GM18505 (cell line): ENCODE results near the gene P4HB.

Source experiments
- ATAC-seq: cut with Tn5 transposase; IDR thresholded peaks from one replicate; pipeline ENCODE4 v1.9.1; 2021; ENCODE audit not compliant: unreplicated experiment
- POLR2A ChIP-seq: IDR thresholded peaks from 4 replicates; pipeline ENCODE4 v1.6.1; 2011; ENCODE audit warnings: borderline replicate concordance; ENCODE audit not compliant: insufficient read depth, insufficient read length; ENCODE audit errors: extremely low read depth

The P4HB gene

DNA sequence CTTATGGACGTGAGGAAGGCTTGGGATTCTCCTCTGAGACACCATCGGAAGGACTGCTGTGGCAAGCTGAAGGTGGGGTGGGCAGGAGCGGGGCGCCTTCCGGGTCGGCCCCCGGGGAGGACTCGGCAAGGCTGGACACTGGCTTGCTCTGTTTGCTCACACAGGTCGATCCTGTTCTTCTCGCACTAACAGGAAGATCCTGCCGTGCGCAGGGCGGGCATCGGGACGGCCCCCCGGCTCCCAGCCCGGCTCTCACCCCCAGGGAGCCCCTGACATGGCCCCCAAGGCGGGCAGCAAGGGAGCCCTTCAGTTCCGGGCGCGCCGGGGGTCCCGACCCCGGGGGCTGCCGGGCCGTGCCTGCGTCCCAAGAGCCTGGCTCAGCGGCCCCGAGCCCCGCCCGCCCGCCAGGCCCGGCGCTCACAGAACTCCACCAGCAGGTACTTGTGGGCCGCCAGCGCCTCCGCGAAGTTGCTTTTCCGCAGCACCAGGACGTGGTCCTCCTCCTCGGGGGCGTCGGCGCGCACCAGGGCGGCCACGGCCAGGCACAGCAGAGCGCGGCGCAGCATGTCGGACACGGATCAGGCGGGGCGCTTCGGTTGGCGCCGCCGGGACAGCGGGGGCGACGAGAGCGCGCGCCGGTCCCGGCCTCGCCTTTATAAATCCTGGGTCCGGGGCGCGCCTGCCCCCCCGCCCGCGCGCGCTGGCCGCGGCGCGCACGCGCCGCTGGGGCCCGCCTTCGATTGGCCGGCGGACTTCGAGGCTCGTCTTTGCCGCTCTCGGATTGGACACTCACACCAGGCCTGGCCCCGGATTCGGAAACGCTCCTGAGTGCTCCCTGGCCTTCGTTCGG lies at the start of gene P4HB:
P4HB (minus strand) TSS at position 630 of the 850 bp plus-strand sequence; CDS start at position 566, 64 bp downstream.
- TF ChIP-seq POLR2A: peak; percentile 95
- peak; percentile 75 for ATAC-seq

DNA sequence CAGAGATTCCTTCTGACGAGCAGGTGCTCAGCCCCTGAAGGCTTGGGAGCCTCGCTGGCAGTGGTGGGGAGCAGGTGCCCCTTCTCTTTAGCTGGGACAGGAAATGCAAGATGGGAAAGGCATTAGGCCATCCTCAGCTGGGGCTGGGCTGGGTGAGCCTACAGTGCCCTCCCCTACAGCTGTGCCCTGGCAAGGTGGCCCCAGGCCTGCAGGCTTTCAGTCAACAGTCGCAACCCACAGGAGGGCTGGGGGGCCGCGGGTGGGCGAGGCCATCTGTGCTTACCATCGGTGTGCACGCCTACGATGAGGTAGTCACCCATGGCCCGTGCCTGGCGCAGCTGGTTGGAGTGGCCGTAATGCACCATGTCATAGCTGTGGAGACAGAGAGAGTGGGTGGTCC lies 48.9 kb upstream of the P4HB start:
- no peak for ATAC-seq
- no peak for TF ChIP-seq POLR2A

DNA sequence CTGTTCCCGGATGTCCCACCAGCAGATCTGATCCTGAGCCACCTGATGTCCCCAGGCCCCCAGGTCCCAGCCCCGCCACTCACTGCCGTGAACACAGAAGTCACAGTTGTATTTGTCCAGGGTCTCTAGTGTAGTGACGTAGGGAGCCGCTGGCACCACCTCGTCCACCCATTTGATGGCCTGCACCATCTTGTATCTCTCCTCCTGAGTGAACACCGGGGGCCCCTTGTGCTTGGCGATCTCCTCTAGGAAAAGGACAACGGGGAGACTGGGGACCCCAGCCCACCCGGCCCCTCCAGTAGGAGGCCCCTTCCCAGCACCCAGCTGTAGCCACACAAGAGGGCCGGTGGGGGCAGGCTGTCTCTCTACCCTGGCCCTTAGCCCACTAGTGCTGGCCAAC lies 48.5 kb upstream of the P4HB start:
- no peak for TF ChIP-seq POLR2A

DNA sequence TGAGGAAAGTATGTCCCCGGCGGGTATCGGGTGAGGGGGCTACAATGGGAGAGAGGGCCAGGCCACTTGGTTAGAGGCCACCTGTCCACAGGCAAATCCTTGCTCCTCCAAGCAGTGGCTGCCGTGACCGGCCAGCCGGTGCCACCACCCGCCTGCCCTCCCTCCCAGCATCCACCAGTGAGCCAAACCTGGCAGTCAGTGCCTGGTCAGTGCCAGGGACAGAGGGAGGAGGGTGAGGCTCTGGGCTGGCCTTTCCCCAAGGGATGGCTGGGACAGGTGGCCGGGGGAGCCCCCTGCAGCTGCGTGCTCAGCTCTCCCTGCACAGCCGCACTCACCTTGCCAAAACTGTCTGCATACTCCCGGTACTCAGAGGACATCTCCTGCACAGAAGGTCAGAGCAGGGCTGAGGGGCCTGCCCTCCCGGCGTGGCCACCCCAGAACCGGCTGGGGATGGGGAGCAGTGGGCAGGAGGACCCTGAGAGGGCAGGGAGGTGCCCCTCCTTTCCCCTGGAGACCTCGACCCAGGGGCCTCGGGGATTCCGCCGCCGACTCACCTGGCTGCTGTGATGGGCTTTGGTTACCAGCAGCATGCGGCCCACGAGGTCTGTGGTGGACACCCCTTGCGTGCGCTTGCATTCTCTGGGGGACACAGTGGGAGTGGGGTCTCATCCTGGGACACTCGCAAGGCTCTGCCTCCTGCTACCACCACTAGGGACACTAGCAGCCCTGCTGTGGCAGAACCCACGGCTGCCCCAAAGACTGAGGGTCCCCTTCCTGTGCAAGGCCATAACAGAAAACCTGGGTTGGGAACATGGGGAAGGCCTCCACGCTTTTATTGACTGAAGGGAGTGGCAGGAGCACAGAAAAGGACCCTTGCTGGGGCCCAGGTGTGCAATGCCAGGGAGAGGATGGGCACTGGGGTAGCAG lies 47.1 kb upstream of the P4HB start:
- no peak for TF ChIP-seq POLR2A
- ATAC-seq: no peak

More for the DNA sequence above, 48.5 kb upstream of the P4HB start:
- ATAC-seq: no peak

DNA sequence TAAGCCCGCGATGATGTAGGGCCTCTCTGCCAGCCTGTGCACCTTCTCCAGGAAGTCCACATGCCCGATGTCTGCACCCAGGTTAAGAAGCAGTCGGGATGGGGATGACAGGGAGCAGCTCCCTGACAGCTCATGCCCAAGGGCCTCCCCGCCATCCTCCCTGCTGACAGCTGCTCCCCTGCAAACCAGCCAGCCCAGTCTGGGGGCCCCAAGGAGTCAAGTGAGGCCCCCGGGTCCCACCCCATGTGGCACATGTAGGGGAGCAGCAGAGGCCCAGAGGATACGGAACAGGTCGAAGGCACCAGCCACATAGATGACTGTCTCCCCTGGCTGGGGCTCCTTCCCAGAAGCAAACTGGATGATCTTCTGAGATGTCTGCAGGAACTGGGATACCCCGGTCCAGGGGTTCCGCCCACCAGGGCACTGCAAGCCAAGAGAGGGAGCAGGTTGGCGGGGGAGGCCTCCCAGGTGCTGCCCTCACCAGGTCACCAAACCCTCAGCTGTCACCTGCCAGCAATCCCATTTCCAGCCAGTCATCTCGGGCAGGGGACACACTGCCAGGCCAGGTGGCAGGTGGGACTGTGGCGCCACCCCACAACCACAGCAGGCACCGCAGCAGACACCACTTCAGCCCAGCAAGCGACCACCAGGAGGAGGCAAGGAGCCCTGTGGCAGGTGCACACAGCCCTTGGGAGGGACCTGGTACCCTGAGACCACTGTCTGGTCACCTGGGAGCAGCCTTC lies 46.3 kb upstream of the P4HB start:
- TF ChIP-seq POLR2A: no peak
- ATAC-seq: no peak

DNA sequence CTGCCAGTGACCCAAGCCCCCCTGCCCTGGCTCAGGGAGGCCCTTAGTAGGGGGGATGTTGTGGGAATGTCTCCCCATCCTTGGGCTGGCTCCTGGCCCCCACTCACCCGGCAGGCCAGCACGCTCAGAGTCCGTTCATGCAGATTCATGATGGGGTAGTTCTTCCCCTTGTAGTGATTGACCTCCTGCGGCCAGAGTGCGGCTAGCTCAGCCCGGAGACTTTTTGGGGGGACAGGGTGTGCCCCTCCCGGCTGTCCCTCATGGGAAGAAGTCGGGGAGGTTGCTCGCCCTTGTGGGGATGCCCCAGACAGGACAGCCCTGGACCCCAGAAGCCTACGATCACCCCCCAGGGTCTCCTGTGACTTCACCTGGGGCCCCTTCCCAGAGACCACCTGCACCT lies 45.7 kb upstream of the P4HB start:
- no peak for TF ChIP-seq POLR2A

DNA sequence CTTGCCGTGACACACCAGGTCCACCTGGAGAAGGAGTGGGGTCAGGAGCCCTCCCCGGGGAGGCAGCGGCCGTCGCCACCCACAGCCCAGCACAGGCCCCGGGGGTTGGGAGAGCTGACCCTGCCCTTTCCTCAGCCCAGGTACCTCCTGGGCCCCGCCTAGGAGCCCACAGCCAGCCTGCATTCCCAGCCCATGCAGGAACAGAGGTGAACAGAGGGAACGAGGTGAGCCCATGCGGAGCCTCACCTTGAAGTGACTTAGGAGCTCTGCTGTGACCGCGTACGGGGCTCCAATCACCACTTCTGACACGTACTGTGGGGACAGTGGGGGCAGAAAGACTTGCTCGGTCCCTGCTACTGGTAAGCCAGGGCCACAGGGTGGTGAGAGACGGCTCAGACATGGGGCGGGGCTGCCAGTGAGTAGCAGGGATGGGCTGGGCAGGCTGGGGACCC lies 45.1 kb upstream of the P4HB start:
- ATAC-seq: no peak

More for the DNA sequence above, 45.7 kb upstream of the P4HB start:
- no peak for ATAC-seq

DNA sequence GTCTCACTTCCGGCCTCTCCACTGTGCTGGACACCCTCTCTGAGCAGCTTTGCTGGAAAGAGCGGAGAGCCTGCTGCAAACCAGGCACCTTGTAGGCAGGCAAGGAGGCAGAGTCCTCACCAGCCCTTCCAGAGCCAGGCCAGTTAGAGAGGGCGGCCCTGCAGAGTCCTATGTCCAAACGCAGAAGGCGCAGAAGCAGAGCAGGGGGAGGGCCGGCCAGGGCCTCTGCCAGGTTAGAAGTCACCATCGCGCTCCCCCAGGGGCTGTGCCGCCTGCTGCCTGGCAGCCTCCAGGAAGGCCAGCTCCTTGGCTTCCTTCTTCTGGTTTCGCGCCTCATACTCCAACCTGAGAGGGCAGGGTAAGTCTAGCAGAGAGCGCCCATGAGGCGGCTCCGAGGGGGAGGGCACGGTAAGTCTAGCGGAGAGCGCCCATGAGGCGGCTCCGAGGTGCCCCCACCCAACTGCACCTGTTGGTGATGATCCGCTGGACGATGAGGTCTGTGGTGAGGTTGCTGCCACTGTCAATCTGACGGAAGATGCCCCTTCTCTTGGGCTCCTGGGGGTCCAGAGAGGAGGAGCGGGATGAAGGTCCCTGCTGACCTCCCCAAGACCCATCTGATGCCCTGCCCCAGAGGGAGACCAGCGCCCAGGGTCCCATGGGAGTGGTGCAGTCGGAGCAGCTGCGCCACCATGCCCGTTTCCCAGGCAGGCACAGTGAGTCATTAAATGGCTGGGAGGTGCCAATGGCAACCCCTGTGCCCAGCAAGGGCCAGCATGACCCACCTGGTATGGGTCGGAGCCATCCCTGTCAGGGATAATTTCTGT lies 44.5 kb upstream of the P4HB start:
- TF ChIP-seq POLR2A: no peak
- no peak for ATAC-seq

More for the DNA sequence above, 45.1 kb upstream of the P4HB start:
- TF ChIP-seq POLR2A: no peak

DNA sequence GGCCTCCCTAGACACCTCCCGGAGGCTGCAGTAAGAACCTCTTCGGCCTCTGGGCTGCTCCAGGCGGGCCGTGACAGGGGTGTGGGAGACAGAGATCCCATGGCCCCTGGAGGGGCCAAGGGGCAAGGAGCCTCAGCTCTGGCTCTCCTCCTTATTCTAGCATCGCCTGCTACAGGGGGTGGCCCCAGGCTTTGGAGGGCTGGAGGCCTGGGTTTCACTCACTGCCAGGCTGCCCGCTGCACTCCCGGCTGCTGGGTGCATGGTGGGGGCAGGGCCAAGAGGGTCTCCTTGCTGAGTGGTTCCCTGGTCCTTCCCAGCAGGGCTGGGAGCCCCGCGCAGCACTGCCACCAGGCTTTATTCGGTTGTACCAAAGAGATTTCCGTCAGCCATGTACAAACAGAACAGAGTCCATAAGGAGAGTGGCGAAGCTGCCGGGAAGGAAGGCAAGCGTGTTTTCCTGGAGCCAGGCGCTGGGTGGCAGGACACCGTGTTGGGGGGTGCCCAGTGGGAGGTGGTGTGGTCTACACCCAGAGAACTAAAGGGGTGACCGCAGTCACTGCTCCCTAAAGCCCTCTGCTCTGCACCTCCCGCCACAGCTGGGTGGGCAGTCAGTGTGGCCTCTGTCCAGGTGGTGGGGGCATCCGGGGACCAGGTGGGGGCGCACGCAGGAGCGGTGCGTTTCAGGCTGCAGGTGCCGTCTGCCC lies 43.7 kb upstream of the P4HB start:
- no peak for ATAC-seq
- no peak for TF ChIP-seq POLR2A

DNA sequence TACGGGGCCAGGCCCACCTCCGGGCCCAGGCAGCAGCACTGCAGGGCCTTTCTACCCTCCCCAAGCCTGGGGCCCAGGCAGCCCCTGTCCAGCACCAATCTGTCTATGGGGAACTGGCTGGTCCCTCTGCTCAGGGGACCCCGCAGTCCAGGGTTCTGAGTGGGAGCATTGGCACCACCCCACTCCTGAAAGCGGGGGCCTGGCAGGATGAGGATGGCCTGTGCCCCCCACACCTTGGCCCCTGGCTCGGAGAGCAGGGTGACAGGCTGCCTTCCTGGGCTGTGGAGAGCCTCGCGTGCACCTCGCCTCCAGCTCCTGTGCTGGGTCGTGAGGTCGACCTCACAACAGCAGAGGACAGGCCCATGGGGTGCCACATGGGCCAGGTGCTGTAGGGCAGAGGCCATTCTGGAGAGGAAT lies 43.1 kb upstream of the P4HB start:
- ATAC-seq: no peak
- TF ChIP-seq POLR2A: no peak

DNA sequence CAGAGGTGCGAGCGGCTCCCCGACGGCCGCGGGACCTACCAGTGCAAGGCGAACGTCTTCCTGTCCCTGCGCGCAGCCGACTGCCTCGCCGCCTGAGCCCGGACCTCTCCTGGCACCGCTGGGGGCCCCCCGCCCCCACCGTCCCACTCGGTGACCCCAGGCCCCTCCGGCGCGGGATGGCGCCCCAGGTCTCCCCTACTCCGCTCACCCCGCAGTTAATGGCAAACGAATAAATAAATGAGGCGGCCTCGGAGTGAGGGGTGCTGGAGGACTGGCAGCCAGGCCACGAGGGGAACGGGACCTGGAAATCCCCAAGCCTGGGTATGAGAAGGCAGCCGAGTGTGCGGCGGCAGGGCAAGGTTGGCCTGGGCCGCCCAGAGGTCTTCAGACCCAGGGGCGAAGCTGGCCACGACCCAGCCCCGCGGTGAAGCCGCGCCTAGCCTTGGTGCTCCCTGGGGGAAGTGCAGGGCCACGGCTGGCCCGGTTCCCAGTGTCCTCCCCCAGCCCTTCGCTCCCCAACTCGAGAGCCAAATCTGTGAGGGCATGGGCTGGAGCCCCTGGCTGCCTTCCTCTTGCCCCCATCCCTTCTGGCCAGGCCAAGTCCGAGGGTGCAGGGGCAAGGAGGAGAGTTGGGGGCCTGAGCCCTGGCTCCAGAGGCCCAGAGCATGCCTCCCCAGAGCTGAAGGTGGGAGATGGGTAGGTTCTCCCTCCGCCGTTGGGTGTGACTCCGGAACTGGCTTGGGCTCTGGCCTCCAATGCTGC lies 42.5 kb upstream of the P4HB start:
- no peak for ATAC-seq
- no peak for TF ChIP-seq POLR2A

DNA sequence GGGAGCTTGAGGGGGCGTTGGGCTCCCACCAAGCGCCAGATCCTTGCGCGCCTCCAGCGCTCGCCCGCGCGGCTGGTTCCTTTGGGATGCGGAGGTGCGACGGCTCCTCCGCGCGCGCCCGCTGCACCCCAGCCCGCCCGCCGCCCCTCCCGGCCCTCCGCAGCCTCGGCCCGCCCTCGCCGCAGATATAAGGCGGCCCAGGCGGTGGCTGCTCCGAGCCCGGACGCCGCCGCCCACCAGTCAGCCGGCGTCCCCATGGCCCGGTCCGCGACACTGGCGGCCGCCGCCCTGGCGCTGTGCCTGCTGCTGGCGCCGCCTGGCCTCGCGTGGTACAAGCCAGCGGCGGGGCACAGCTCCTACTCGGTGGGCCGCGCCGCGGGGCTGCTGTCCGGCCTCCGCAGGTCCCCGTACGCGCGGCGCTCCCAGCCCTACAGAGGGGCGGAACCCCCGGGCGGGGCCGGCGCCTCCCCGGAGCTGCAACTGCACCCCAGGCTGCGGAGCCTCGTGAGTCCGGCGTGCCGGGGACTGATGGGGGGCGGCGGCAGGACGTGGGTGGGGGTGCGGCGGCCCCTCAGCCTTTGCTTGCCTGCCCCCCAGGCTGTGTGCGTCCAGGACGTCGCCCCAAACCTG lies 41.8 kb upstream of the P4HB start, which contains the start of gene NPB:
NPB (plus strand) TSS at position 216 of the 630 bp plus-strand sequence; CDS start at position 256, 40 bp downstream.
- no peak for ATAC-seq
- no peak for TF ChIP-seq POLR2A
